ENCODE measurements around the gene NUP210.
A peak's percentile ranks its signal among the peaks of the same experiment; 100 is the strongest.

Gene NUP210

GRCh38 chr3:13317596-13318320 is 102.4 kb downstream of the NUP210 start:
- DNase-seq: no peak

- DNase-seq: no peak
Observed at GRCh38 chr3:13316603-13317002, 103.5 kb downstream of the NUP210 start.

- no peak for DNase-seq
Observed at GRCh38 chr3:13314877-13315276, 105.2 kb downstream of the NUP210 start.

GRCh38 chr3:13313813-13314212 is 106.3 kb downstream of the NUP210 start:
- DNase-seq: no peak

- no peak for DNase-seq
Observed at GRCh38 chr3:13309004-13309403, 111.1 kb downstream of the NUP210 start.

- no peak for DNase-seq
Observed at GRCh38 chr3:13308380-13308801, 111.7 kb downstream of the NUP210 start.

GRCh38 chr3:13307041-13307440 is 113.1 kb downstream of the NUP210 start:
- no peak for DNase-seq

- no peak for DNase-seq
Observed at GRCh38 chr3:13305623-13306022, 114.5 kb downstream of the NUP210 start.

- no peak for DNase-seq
Observed at GRCh38 chr3:13303410-13303809, 116.7 kb downstream of the NUP210 start.

GRCh38 chr3:13301286-13301987 is 118.7 kb downstream of the NUP210 start:
- peak; percentile 3 for DNase-seq

- DNase-seq: no peak
Observed at GRCh38 chr3:13300546-13301285, 119.4 kb downstream of the NUP210 start.

GRCh38 chr3:13299531-13300155 is 120.5 kb downstream of the NUP210 start:
- DNase-seq: no peak

- no peak for DNase-seq
Observed at GRCh38 chr3:13296662-13297061, 123.5 kb downstream of the NUP210 start.

GRCh38 chr3:13294442-13295351 is 125.4 kb downstream of the NUP210 start:
- DNase-seq: no peak

- no peak for DNase-seq
Observed at GRCh38 chr3:13292375-13292774, 127.7 kb downstream of the NUP210 start.

GRCh38 chr3:13290941-13291340 is 129.2 kb downstream of the NUP210 start:
- DNase-seq: no peak

- no peak for DNase-seq
Observed at GRCh38 chr3:13289771-13290285, 130.3 kb downstream of the NUP210 start.

- no peak for DNase-seq
Observed at GRCh38 chr3:13288732-13289718, 131.1 kb downstream of the NUP210 start.

- no peak for DNase-seq
Observed at GRCh38 chr3:13287833-13288232, 132.3 kb downstream of the NUP210 start.

GRCh38 chr3:13286873-13287272 is 133.2 kb downstream of the NUP210 start:
- no peak for DNase-seq
